GM12801 (cell line): Measurements from ENCODE around the gene PLOD1.

Source experiments
- CTCF ChIP-seq: IDR thresholded peaks from one replicate; pipeline ENCODE4 v1.5.1; 2011; ENCODE audit warnings: control low read depth; ENCODE audit not compliant: insufficient read length; ENCODE audit errors: extremely low read depth

PLOD1 gene

GRCh38 chr1:11981378-11982009 lies 47.0 kb downstream of the PLOD1 start:
- no peak for TF ChIP-seq CTCF

- TF ChIP-seq CTCF, result no peak
Measured at GRCh38 chr1:11982010-11982392, 47.5 kb downstream of the PLOD1 start.

- no peak for TF ChIP-seq CTCF
Measured at GRCh38 chr1:11984121-11984520, 49.6 kb downstream of the PLOD1 start.

- TF ChIP-seq CTCF, result no peak
Measured at GRCh38 chr1:11984576-11984975, 50.1 kb downstream of the PLOD1 start.

- no peak for TF ChIP-seq CTCF
Measured at GRCh38 chr1:11985171-11985570, 50.7 kb downstream of the PLOD1 start.

- TF ChIP-seq CTCF, result no peak
Measured at GRCh38 chr1:11985851-11986250, 51.3 kb downstream of the PLOD1 start.

GRCh38 chr1:11989669-11990068 lies 55.2 kb downstream of the PLOD1 start:
- TF ChIP-seq CTCF, result no peak
